Muscle of leg (tissue), 9 donors: ENCODE results near the gene LMBRD1. TPM values are rescaled to one million over a fixed set of nuclear protein-coding genes. Genes with fewer than 3 reads are reported as not detected.

Experiments
- polyA plus RNA-seq, 8 donors: library from polyadenylated mRNA; unstranded; fragments of 120-200 nt; gene quantifications; one replicate each; pipeline versions ENCODE4 v1.2.1 to v1.2.3, GENCODE V29; 2013; ENCODE audit warnings: inconsistent platforms in 1 of 8, low replicate concordance in 1 of 8; ENCODE audit not compliant: insufficient read length in 8 of 8, insufficient read depth in 1 of 8
- total RNA-seq: library from RNA; stranded (reverse); fragments of 120-200 nt; gene quantifications from one replicate; pipeline ENCODE4 v1.2.4, GENCODE V29; 2013

Gene LMBRD1
- total and polyA plus RNA-seq, 9 donors: 24.9 to 34.6 (median 29.8) TPM

Other genes with a start within 250 kb of the LMBRD1 start
- 4.8 TPM for gene COL19A1, start 69.5 kb upstream of the LMBRD1 start, total RNA-seq
- gene COL19A1, start 69.5 kb upstream of the LMBRD1 start, polyA plus RNA-seq: 10 to 100 TPM in 1 of 8 donors, 1 to 10 TPM in 5, under 1 TPM in 2; 0.61 to 11.1 (median 2.7) TPM